Keratinocyte (primary cell): ENCODE data around the gene SLC38A1. TPM values are rescaled to one million over a fixed set of nuclear protein-coding genes. Genes with fewer than 3 reads are reported as not detected.

Experiments
- DNase-seq: peaks from one replicate; pipeline ENCODE4 v3.0.0-alpha.2; 2011; ENCODE audit warnings: low read depth, missing footprints, low spot score
- FAIRE-seq: peaks from 2 replicates; lab custom pipeline; 2011; peaks lifted over from hg19 to GRCh38; lab: Jason Lieb, UNC
- H2AFZ ChIP-seq: 2 replicates; pipeline ENCODE4 v1.6.0; 2012; ENCODE audit warnings: low read length, control low read depth, inconsistent platforms; ENCODE audit not compliant: control insufficient read depth
- H3K27ac ChIP-seq: 2 replicates; pipeline ENCODE4 v1.5.1; 2011; ENCODE audit warnings: low read length; ENCODE audit not compliant: control insufficient read depth, insufficient read depth
- H3K27me3 ChIP-seq: 3 replicates; pipeline ENCODE4 v1.6.0; 2011; ENCODE audit warnings: low read length; ENCODE audit not compliant: control insufficient read depth, insufficient read depth; ENCODE audit errors: extremely low read depth
- H3K36me3 ChIP-seq, 2 experiments: 2 replicates in 1 of 2; 3 replicates in 1 of 2; pipeline ENCODE4 v1.5.1; 2011; ENCODE audit warnings: low read length in 2 of 2, mild to moderate bottlenecking in 1 of 2; ENCODE audit not compliant: control insufficient read depth in 2 of 2, insufficient read depth in 2 of 2; ENCODE audit errors: extremely low read depth in 1 of 2
- H3K4me1 ChIP-seq: 3 replicates; pipeline ENCODE4 v1.5.1; 2011; ENCODE audit warnings: low read length; ENCODE audit not compliant: control insufficient read depth, insufficient read depth; ENCODE audit errors: extremely low read depth
- H3K4me2 ChIP-seq: 3 replicates; pipeline ENCODE4 v1.6.0; 2011; ENCODE audit warnings: low read depth, low read length; ENCODE audit not compliant: control insufficient read depth, insufficient read depth; ENCODE audit errors: extremely low read depth
- H3K4me3 ChIP-seq, 3 experiments: fragments of 200-600 bp in 1 of 3; sonication (generic) in 1 of 3; 2 replicates in 2 of 3; 3 replicates in 1 of 3; pipeline ENCODE4 v1.5.1; 2011 to 2016; ENCODE audit warnings: low read length in 3 of 3, mild to moderate bottlenecking in 3 of 3, control low read depth in 2 of 3, inconsistent platforms in 1 of 3, low read depth in 1 of 3, mixed read lengths in 1 of 3, mixed run types in 1 of 3, moderate library complexity in 1 of 3; ENCODE audit not compliant: control insufficient read depth in 2 of 3, insufficient read depth in 2 of 3; ENCODE audit errors: extremely low read depth in 1 of 3
- H3K79me2 ChIP-seq: 2 replicates; pipeline ENCODE4 v1.6.0; 2012; ENCODE audit warnings: low read length; ENCODE audit not compliant: control insufficient read depth, insufficient read depth
- H3K9ac ChIP-seq: 3 replicates; pipeline ENCODE4 v1.6.0; 2011; ENCODE audit warnings: low read length; ENCODE audit not compliant: control insufficient read depth, insufficient read depth; ENCODE audit errors: extremely low read depth
- H3K9me1 ChIP-seq: 3 replicates; pipeline ENCODE4 v1.6.0; 2011; ENCODE audit warnings: low read length; ENCODE audit not compliant: control insufficient read depth, insufficient read depth; ENCODE audit errors: extremely low read depth
- H3K9me3 ChIP-seq: 2 replicates; pipeline ENCODE4 v1.5.1; 2012; ENCODE audit warnings: low read depth, low read length; ENCODE audit not compliant: control insufficient read depth
- H4K20me1 ChIP-seq: 3 replicates; pipeline ENCODE4 v1.6.0; 2011; ENCODE audit warnings: low read length; ENCODE audit not compliant: control insufficient read depth, insufficient read depth; ENCODE audit errors: extremely low read depth
- CTCF ChIP-seq, 3 experiments: IDR thresholded peaks in 1 of 3; conservative IDR thresholded peaks in 1 of 3; optimal IDR thresholded peaks in 1 of 3; 2 replicates in 2 of 3; 3 replicates in 1 of 3; pipeline versions ENCODE3 to v1.5.1; 2011; ENCODE audit warnings: low read length in 3 of 3, mild to moderate bottlenecking in 3 of 3, moderate library complexity in 2 of 3, control low read depth in 1 of 3, inconsistent platforms in 1 of 3; ENCODE audit not compliant: insufficient read depth in 2 of 3; ENCODE audit errors: extremely low read depth in 1 of 3
- EZH2 ChIP-seq: IDR thresholded peaks from one replicate; pipeline ENCODE4 v1.6.1; 2012; ENCODE audit warnings: inconsistent platforms, mild to moderate bottlenecking, low read length, moderate library complexity
- dilution Hi-C: fragments of 300-500 bp; cut with MboI; formaldehyde crosslinking; loops from one replicate; pipeline ENCODE4 v1.7.0; 2020; ENCODE audit warnings: low sequenced_read_pairs; ENCODE audit not compliant: extremely low pct_ligation_motif_present
- polyA plus RNA-seq, 5 experiments: library from polyadenylated mRNA; depleted of rRNA in 3 of 5; stranded (reverse) in 3 of 5; stranded (forward) in 1 of 5; unstranded in 1 of 5; fragments of >200 nt; gene quantifications; 1 replicate in 1 of 5; 2 replicates in 3 of 5; 3 replicates in 1 of 5; pipeline versions ENCODE4 v1.2.1 to v1.2.3, GENCODE V29; 2011 to 2012; ENCODE audit warnings: missing spikeins in 2 of 5, low read depth in 1 of 5, low replicate concordance in 1 of 5

SLC38A1 gene
- polyA plus RNA-seq, 1 donor (not counting 4 experiments of a cell fraction or from before 2014, with no cell fraction given) = 134 TPM

GRCh38 chr12:46224386-46224785 lies 44.5 kb downstream of the SLC38A1 start:
- Histone ChIP-seq H4K20me1 (peaks cover 9% of the 10 kb centered on the region), H3K79me2 (peaks cover 41% of the 10 kb centered on the region), H3K9me1 (peaks cover 3% of the 10 kb centered on the region), H3K4me1 (peaks cover 42% of the 10 kb centered on the region), H3K4me3 (no peak overlapping the region), H3K9ac (no peak overlapping the region), H2AFZ (no peak overlapping the region), H3K27ac (no peak overlapping the region), H3K9me3 (no peaks in the 10 kb centered on the region), H3K4me2 (no peak overlapping the region), H3K27me3 (no peaks in the 10 kb centered on the region), H3K36me3 (peaks cover 18 to 31% of the 10 kb centered on the region in 2 experiments)
- TF ChIP-seq EZH2 (no peak), CTCF (optimal IDR thresholded peaks at IDR 0.05 in 1 of 3, IDR thresholded peaks at IDR 0.05 in 1 of 3, conservative IDR thresholded peaks at IDR 0.05 in 1 of 3; ENCODE audit: extremely low read depth in 1 of 3, insufficient read depth in 2 of 3, low read length in 3 of 3) (no peak)
- DNase-seq (no peak), FAIRE-seq (no peak)
- dilution Hi-C loops = no loop called here

- no peak for DNase-seq
- no peak overlapping the region for H3K4me2 ChIP-seq
- no peak overlapping the region for H2AFZ ChIP-seq
- H3K4me3 ChIP-seq = no peak overlapping the region
- dilution Hi-C loops = no loop called here
- FAIRE-seq = no peak
- no peaks in the 10 kb centered on the region for H3K9me3 ChIP-seq
- no peak overlapping the region for H3K9ac ChIP-seq
- peaks cover 15 to 23% of the 10 kb centered on the region in 2 experiments for H3K36me3 ChIP-seq
- TF ChIP-seq EZH2 (no peak), CTCF (optimal IDR thresholded peaks at IDR 0.05 in 1 of 3, IDR thresholded peaks at IDR 0.05 in 1 of 3, conservative IDR thresholded peaks at IDR 0.05 in 1 of 3; ENCODE audit: extremely low read depth in 1 of 3, insufficient read depth in 2 of 3, low read length in 3 of 3) (no peak)
- peaks cover 3% of the 10 kb centered on the region for H3K9me1 ChIP-seq
- H3K27me3 ChIP-seq = no peaks in the 10 kb centered on the region
- peaks cover 11% of the 10 kb centered on the region for H4K20me1 ChIP-seq
- H3K79me2 ChIP-seq = peaks cover 43% of the 10 kb centered on the region
- no peak overlapping the region for H3K27ac ChIP-seq
- peaks cover 54% of the 10 kb centered on the region for H3K4me1 ChIP-seq
Observed at GRCh38 chr12:46223047-46223446, 45.8 kb downstream of the SLC38A1 start.
